ENCODE data around the gene STX18.
"Not testable (repeated sequence)": the region's sequence is repeated elsewhere in the genome, so short reads cannot be mapped to it uniquely, and the experiment has no call there.

Gene STX18

GRCh38 chr4:4479366-4479765 is 62.5 kb downstream of the STX18 start:
- ATAC-seq (no peak), DNase-seq (no peak)

- no peak for DNase-seq
Observed at GRCh38 chr4:4477796-4478195, 64.1 kb downstream of the STX18 start.

GRCh38 chr4:4477391-4477790 is 64.5 kb downstream of the STX18 start:
- ATAC-seq (no peak), DNase-seq (no peak)

More at GRCh38 chr4:4477796-4478195, 64.1 kb downstream of the STX18 start:
- ATAC-seq: no peak

GRCh38 chr4:4474476-4474875 is 67.4 kb downstream of the STX18 start:
- ATAC-seq: no peak
- no peak for DNase-seq

- DNase-seq (no peak), ATAC-seq (no peak)
Observed at GRCh38 chr4:4472344-4472958, 69.4 kb downstream of the STX18 start.

GRCh38 chr4:4471195-4471594 is 70.7 kb downstream of the STX18 start:
- no peak for ATAC-seq
- DNase-seq: no peak

- ATAC-seq (no peak), DNase-seq (no peak)
Observed at GRCh38 chr4:4470208-4470607, 71.6 kb downstream of the STX18 start.

- ATAC-seq, DNase-seq: not testable (repeated sequence)
Observed at GRCh38 chr4:4465238-4465637, 76.6 kb downstream of the STX18 start.

GRCh38 chr4:4462970-4463369 is 78.9 kb downstream of the STX18 start:
- DNase-seq (no peak), ATAC-seq (no peak)

- ATAC-seq: peak; percentile 66
- DNase-seq: peak; percentile 37
Observed at GRCh38 chr4:4461850-4462249, 80.0 kb downstream of the STX18 start.

GRCh38 chr4:4461178-4461577 is 80.7 kb downstream of the STX18 start:
- DNase-seq: no peak
- ATAC-seq: no peak

GRCh38 chr4:4460759-4461158 is 81.1 kb downstream of the STX18 start:
- DNase-seq (peak; percentile 11), ATAC-seq (peak; percentile 85)

GRCh38 chr4:4459181-4459580 is 82.7 kb downstream of the STX18 start:
- ATAC-seq (no peak), DNase-seq (no peak)

GRCh38 chr4:4457803-4458553 is 83.9 kb downstream of the STX18 start:
- DNase-seq (no peak), ATAC-seq (peak; percentile 24)

- no peak for ATAC-seq
- DNase-seq: no peak
Observed at GRCh38 chr4:4456816-4457578, 84.9 kb downstream of the STX18 start.

GRCh38 chr4:4456351-4456750 is 85.5 kb downstream of the STX18 start:
- ATAC-seq (no peak), DNase-seq (no peak)

GRCh38 chr4:4455210-4455865 is 86.5 kb downstream of the STX18 start:
- DNase-seq: no peak
- ATAC-seq: no peak

GRCh38 chr4:4446434-4446833 is 95.4 kb downstream of the STX18 start:
- DNase-seq: no peak
- no peak for ATAC-seq

GRCh38 chr4:4443821-4444220 is 98.0 kb downstream of the STX18 start:
- ATAC-seq: no peak
- no peak for DNase-seq

GRCh38 chr4:4440333-4441061 is 101.4 kb downstream of the STX18 start:
- DNase-seq (no peak), ATAC-seq (no peak)

- DNase-seq (no peak), ATAC-seq (no peak)
Observed at GRCh38 chr4:4439782-4440181, 102.1 kb downstream of the STX18 start.

GRCh38 chr4:4438891-4439290 is 103.0 kb downstream of the STX18 start:
- ATAC-seq: no peak

More at GRCh38 chr4:4438891-4439290, 103.0 kb downstream of the STX18 start:
- DNase-seq: no peak
